ENCODE data around the gene TBXAS1.

DNA sequence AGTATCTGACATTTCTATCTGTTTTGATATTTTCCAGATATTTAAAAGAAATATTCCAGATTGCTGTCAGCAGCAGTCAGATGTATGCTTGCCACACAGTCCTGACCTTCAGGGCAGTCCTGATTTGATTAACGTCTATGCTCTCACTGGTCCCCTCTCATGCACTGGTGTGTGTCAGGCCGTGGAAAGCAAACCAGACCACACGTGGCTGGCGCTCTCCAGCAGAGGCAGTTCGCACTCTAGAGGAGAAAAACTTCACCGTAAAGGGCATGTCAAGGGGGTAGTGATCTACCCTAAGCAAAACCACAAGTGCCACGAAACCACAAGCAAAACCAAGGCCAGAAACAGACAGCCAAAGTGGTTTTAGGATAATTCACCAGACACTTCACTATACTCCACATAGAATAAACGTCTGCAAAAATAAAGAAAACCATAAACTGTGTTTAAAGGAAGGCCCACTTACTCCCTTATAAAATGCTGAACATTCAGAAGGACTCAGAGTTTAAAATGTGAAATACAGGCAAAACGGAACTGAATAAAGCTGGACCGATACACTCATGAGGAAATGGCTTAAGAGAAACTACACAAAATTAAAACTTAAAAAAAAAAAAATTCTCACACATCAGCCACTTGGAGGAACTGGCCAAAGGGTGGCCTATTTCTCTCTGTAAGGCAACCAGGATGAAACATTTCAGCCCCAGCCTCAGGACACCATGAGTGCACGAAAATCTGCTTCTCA lies 207.3 kb downstream of the TBXAS1 start:
- TF ChIP-seq CTCF (conservative IDR thresholded peaks at IDR 0.05): no peak
- no peak for TF ChIP-seq EZH2 (IDR thresholded peaks at IDR 0.05; ENCODE audit: low read depth)
